Mucosa of stomach (tissue), 1 donor: ENCODE results near the gene POU4F1.

Experiments
- H3K27me3 ChIP-seq: one replicate; pipeline ENCODE4 v1.7.0; 2013; ENCODE audit warnings: mild to moderate bottlenecking, low read length; ENCODE audit not compliant: control insufficient read depth, insufficient read depth
- H3K36me3 ChIP-seq: one replicate; pipeline ENCODE4 v1.7.0; 2013; ENCODE audit warnings: low read length; ENCODE audit not compliant: control insufficient read depth, insufficient read depth
- H3K4me1 ChIP-seq: one replicate; pipeline ENCODE4 v1.7.0; 2013; ENCODE audit warnings: mild to moderate bottlenecking, low read length; ENCODE audit not compliant: control insufficient read depth, insufficient read depth
- H3K4me3 ChIP-seq: one replicate; pipeline ENCODE4 v1.7.0; 2013; ENCODE audit warnings: low read length
- H3K9ac ChIP-seq: one replicate; pipeline ENCODE4 v1.7.0; 2013; ENCODE audit warnings: mild to moderate bottlenecking, low read length, moderate library complexity
- H3K9me3 ChIP-seq: one replicate; pipeline ENCODE4 v1.7.0; 2013; ENCODE audit warnings: mild to moderate bottlenecking, low read length, moderate library complexity; ENCODE audit not compliant: control insufficient read depth
- donor health status: Pancreatic carcinoma.

The POU4F1 gene

GRCh38 chr13:78602561-78603239, 652 bp downstream of the POU4F1 start:
- H3K36me3 ChIP-seq: no peaks in the 10 kb centered on the region
- H3K4me3 ChIP-seq: no peak overlapping the region
- H3K9ac ChIP-seq: no peak overlapping the region
- no peaks in the 10 kb centered on the region for H3K9me3 ChIP-seq
- peaks cover 96% of the 10 kb centered on the region for H3K27me3 ChIP-seq
- H3K4me1 ChIP-seq: peaks cover 28% of the 10 kb centered on the region

GRCh38 chr13:78601874-78602560, 1.3 kb downstream of the POU4F1 start:
- H3K27me3 ChIP-seq: peaks cover 96% of the 10 kb centered on the region
- no peaks in the 10 kb centered on the region for H3K36me3 ChIP-seq
- H3K4me3 ChIP-seq: no peak overlapping the region
- no peak overlapping the region for H3K9ac ChIP-seq
- H3K9me3 ChIP-seq: no peaks in the 10 kb centered on the region
- H3K4me1 ChIP-seq: peaks cover 21% of the 10 kb centered on the region

- Histone ChIP-seq H3K4me3 (no peak overlapping the region), H3K4me1 (peaks cover 19% of the 10 kb centered on the region), H3K9me3 (no peaks in the 10 kb centered on the region), H3K27me3 (peaks cover 96% of the 10 kb centered on the region), H3K36me3 (no peaks in the 10 kb centered on the region), H3K9ac (no peak overlapping the region)
Measured at GRCh38 chr13:78601124-78601873, 2.1 kb downstream of the POU4F1 start.

GRCh38 chr13:78600280-78600883, 3.0 kb downstream of the POU4F1 start:
- Histone ChIP-seq H3K27me3 (peaks cover 96% of the 10 kb centered on the region), H3K9me3 (no peaks in the 10 kb centered on the region), H3K4me1 (peaks cover 19% of the 10 kb centered on the region)

GRCh38 chr13:78599645-78600279, 3.6 kb downstream of the POU4F1 start:
- no peak overlapping the region for H3K4me3 ChIP-seq
- no peaks in the 10 kb centered on the region for H3K9me3 ChIP-seq
- no peak overlapping the region for H3K9ac ChIP-seq
- no peaks in the 10 kb centered on the region for H3K36me3 ChIP-seq
- peaks cover 96% of the 10 kb centered on the region for H3K27me3 ChIP-seq
- H3K4me1 ChIP-seq: peaks cover 19% of the 10 kb centered on the region

More at GRCh38 chr13:78600280-78600883, 3.0 kb downstream of the POU4F1 start:
- H3K9ac ChIP-seq: no peak overlapping the region
- H3K36me3 ChIP-seq: no peaks in the 10 kb centered on the region
- no peak overlapping the region for H3K4me3 ChIP-seq

GRCh38 chr13:78598966-78599644, 4.2 kb downstream of the POU4F1 start:
- peaks cover 96% of the 10 kb centered on the region for H3K27me3 ChIP-seq
- H3K9ac ChIP-seq: no peak overlapping the region
- no peaks in the 10 kb centered on the region for H3K9me3 ChIP-seq
- peaks cover 20% of the 10 kb centered on the region for H3K4me1 ChIP-seq
- H3K36me3 ChIP-seq: no peaks in the 10 kb centered on the region
- no peak overlapping the region for H3K4me3 ChIP-seq

- Histone ChIP-seq H3K4me3 (no peak overlapping the region), H3K9ac (no peak overlapping the region), H3K4me1 (peaks cover 22% of the 10 kb centered on the region), H3K27me3 (peaks cover 96% of the 10 kb centered on the region), H3K36me3 (no peaks in the 10 kb centered on the region), H3K9me3 (no peaks in the 10 kb centered on the region)
Measured at GRCh38 chr13:78598116-78598781, 5.1 kb downstream of the POU4F1 start.

- Histone ChIP-seq H3K36me3 (no peaks in the 10 kb centered on the region), H3K9ac (no peak overlapping the region), H3K4me1 (peaks cover 15% of the 10 kb centered on the region), H3K9me3 (no peaks in the 10 kb centered on the region), H3K4me3 (no peak overlapping the region), H3K27me3 (peaks cover 95% of the 10 kb centered on the region)
Measured at GRCh38 chr13:78597602-78597932, 5.8 kb downstream of the POU4F1 start.

- H3K9ac ChIP-seq: no peak overlapping the region
- no peaks in the 10 kb centered on the region for H3K36me3 ChIP-seq
- no peak overlapping the region for H3K4me3 ChIP-seq
- H3K27me3 ChIP-seq: peaks cover 96% of the 10 kb centered on the region
- H3K4me1 ChIP-seq: peaks cover 13% of the 10 kb centered on the region
- H3K9me3 ChIP-seq: no peaks in the 10 kb centered on the region
Measured at GRCh38 chr13:78596736-78597601, 6.4 kb downstream of the POU4F1 start.

- H3K27me3 ChIP-seq: peaks cover 92% of the 10 kb centered on the region
- no peak overlapping the region for H3K4me3 ChIP-seq
- no peak overlapping the region for H3K9ac ChIP-seq
- H3K36me3 ChIP-seq: no peaks in the 10 kb centered on the region
- no peaks in the 10 kb centered on the region for H3K9me3 ChIP-seq
- H3K4me1 ChIP-seq: peaks cover 10% of the 10 kb centered on the region
Measured at GRCh38 chr13:78596399-78596735, 7.0 kb downstream of the POU4F1 start.
